Ascending aorta (tissue), 2 donors: ENCODE measurements around the gene PREB. TPM values are rescaled to one million over a fixed set of nuclear protein-coding genes. Genes with fewer than 3 reads are reported as not detected.
A peak's percentile ranks its signal among the peaks of the same experiment; 100 is the strongest.

Source experiments
- DNase-seq, 2 donors: peaks; one replicate each; pipeline ENCODE4 v3.0.0-alpha.2; 2019; ENCODE audit warnings: low spot score in 2 of 2
- H3K27ac ChIP-seq, 2 donors: fragments of 200-600 bp; sonication (generic); one replicate each; pipeline ENCODE4 v1.5.1; 2016 to 2017; ENCODE audit warnings: mild to moderate bottlenecking in 1 of 2
- H3K27me3 ChIP-seq: fragments of 200-600 bp; sonication (generic); one replicate; pipeline ENCODE4 v1.5.1; 2017
- H3K36me3 ChIP-seq, 2 donors: fragments of 200-600 bp; sonication (generic); one replicate each; pipeline ENCODE4 v1.5.1; 2016
- H3K4me1 ChIP-seq, 2 donors: fragments of 200-600 bp; sonication (generic); one replicate each; pipeline ENCODE4 v1.5.1; 2016 to 2017; ENCODE audit warnings: mild to moderate bottlenecking in 1 of 2
- H3K4me3 ChIP-seq, 2 donors: fragments of 200-600 bp; sonication (generic); one replicate each; pipeline ENCODE4 v1.5.1; 2016 to 2017; ENCODE audit warnings: mild to moderate bottlenecking in 1 of 2
- H3K9me3 ChIP-seq, 2 donors: fragments of 200-600 bp; sonication (generic); one replicate each; pipeline ENCODE4 v1.5.1; 2016
- intact Hi-C: fragments of 100-400 bp; cut with DNase I; formaldehyde crosslinking; loops from one replicate; pipeline ENCODE4 v1.15.1; 2023
- total RNA-seq: library from RNA; depleted of rRNA; stranded (reverse); fragments of >200 nt; gene quantifications from one replicate; pipeline ENCODE4 v1.1.0, GENCODE V29; 2016
- TF ChIP-seq, protein P1 (sequence below), 3 experiments: fragments of 200-600 bp in 2 of 3; fragments of 450-650 bp in 1 of 3; sonication (generic) in 2 of 3; IDR thresholded peaks; one replicate each; pipeline ENCODE4 v1.5.1; 2016 to 2019; ENCODE audit warnings: antibody characterized with exemption in 3 of 3, mild to moderate bottlenecking in 1 of 3, moderate library complexity in 1 of 3

PREB gene
- total RNA-seq, 1 donor from 2014 or later = 116 TPM

DNA sequence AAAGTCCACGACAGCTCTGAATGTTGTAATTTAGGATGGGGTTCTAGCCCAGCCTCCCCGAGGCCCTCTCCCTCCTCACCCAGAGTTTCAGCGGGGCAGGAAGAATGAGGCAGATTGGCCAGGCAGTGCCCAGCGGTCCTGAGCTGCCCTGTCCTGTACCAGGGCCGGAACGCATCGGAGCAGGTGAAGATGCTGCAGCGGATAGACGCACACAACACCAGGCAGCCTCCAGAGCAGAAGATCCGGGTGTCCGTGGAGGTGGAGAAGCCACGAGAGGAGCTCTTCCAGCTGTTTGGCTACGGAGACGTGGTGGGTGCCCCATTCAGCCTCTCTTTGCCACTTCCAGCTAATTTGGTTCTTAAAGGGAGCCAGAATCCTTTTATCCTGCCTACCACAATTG is 37.1 kb downstream of the PREB start:
- H3K4me1 ChIP-seq = peaks cover 4 to 10% of the 10 kb centered on the region in 2 donors
- H3K4me3 ChIP-seq = no peak overlapping the region
- no peak for DNase-seq
- H3K27me3 ChIP-seq = no peaks in the 10 kb centered on the region
- no peak overlapping the region for H3K27ac ChIP-seq
- peaks cover 0 to 4% of the 10 kb centered on the region in 2 donors for H3K36me3 ChIP-seq
- TF ChIP-seq, protein P1, sequence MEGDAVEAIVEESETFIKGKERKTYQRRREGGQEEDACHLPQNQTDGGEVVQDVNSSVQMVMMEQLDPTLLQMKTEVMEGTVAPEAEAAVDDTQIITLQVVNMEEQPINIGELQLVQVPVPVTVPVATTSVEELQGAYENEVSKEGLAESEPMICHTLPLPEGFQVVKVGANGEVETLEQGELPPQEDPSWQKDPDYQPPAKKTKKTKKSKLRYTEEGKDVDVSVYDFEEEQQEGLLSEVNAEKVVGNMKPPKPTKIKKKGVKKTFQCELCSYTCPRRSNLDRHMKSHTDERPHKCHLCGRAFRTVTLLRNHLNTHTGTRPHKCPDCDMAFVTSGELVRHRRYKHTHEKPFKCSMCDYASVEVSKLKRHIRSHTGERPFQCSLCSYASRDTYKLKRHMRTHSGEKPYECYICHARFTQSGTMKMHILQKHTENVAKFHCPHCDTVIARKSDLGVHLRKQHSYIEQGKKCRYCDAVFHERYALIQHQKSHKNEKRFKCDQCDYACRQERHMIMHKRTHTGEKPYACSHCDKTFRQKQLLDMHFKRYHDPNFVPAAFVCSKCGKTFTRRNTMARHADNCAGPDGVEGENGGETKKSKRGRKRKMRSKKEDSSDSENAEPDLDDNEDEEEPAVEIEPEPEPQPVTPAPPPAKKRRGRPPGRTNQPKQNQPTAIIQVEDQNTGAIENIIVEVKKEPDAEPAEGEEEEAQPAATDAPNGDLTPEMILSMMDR (IDR thresholded peaks at IDR 0.05) = no peak
- no peaks in the 10 kb centered on the region for H3K9me3 ChIP-seq
- intact Hi-C loops = no loop called here

DNA sequence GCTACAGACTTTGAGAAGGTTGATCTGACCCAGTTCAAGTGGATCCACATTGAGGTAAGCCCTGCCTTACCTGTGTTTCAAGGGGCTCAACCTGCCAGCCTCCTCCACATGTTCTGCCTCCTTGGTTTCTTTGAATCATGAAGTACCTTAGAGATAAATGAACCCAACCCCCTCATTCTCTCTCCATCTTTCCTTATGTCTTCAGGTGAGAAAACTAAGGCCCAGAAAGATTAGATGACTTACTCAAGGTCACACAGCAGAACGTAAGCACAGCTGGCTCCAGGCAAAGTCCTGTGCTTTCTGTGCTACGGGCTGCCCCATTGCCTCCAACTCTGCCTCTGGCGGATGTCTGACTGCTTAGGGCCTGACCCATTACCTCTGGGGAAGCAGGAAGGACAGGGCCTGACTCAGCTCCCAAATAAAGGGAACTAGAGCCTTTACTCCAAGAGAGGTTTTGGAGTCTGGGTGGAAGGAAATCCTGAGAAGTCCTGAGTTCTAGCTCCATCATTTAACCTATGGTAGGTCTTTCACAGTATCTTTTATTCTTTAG is 37.6 kb downstream of the PREB start:
- no peak overlapping the region for H3K27ac ChIP-seq
- H3K27me3 ChIP-seq = no peaks in the 10 kb centered on the region
- H3K9me3 ChIP-seq = no peaks in the 10 kb centered on the region
- peaks cover 4 to 10% of the 10 kb centered on the region in 2 donors for H3K4me1 ChIP-seq
- DNase-seq = no peak
- no peak overlapping the region for H3K4me3 ChIP-seq
- peaks cover 0 to 4% of the 10 kb centered on the region in 2 donors for H3K36me3 ChIP-seq
- intact Hi-C loops = no loop called here
- TF ChIP-seq, protein P1 (IDR thresholded peaks at IDR 0.05) = no peak

DNA sequence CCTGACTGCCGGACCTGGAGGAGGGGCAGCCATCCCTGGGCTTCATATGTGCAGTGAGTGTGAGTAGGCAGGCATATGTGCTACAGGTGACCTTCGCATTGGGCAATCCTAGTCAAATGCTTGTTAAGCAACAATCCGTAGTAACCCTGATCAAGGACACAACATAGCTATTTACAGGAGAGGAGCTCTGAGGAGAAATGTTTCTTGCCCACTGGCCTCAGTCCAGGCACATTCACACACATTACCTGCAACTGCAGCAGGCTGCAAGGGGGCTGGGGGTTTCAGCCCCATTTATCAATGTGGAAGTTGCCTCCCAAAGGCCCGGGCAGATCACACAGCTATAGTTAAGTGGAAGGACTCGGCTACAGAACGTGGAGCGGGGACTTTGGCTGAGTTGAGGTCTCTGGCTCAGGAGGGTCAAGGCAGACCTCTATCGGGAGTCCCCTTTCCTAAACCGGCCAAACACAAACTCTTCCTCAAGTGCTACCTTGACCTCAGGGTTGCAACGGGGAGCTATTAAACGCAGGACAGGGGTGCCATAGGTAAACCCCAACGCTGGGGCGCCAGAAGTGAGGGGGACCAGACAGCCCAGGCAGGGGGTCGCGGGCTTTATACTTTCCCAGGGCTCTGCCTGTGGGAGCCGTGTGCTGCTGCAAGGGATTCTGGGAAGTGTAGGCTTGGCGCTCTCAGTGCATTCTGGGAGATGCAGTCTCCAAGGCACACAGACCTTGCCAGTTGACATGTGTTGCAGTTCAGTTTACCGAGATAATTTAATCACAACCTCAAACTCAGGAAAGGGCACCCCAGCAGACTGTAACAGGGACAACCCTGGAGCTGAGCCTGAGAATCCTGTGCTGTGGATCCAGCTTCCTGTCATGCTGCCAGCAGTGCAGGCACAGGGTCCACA is 38.4 kb downstream of the PREB start:
- Histone ChIP-seq H3K27ac (no peak overlapping the region), H3K9me3 (no peaks in the 10 kb centered on the region), H3K4me3 (peak overlapping the region; percentile 47 to 54), H3K36me3 (peaks cover 0 to 4% of the 10 kb centered on the region in 2 donors), H3K4me1 (peaks cover 4 to 10% of the 10 kb centered on the region in 2 donors), H3K27me3 (no peaks in the 10 kb centered on the region)
- DNase-seq = no peak
- TF ChIP-seq, protein P1 (IDR thresholded peaks at IDR 0.05) = no peak
- intact Hi-C loops = no loop called here

DNA sequence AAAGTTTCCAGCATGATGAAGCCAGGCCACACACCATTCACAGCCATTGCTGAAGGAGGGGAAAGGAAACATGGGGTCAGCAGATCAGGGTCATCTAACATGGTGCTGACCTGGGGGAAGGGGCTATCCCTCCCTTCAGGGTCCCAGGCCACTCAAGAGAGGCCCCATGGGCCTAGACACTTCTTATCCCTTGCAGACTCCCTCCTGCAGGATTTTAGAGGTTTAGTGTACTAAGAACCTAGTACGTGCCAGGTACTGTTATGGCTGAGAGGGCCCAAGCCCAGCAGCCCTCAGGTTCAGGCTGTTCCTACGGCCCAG is 39.0 kb downstream of the PREB start:
- TF ChIP-seq, protein P1 (IDR thresholded peaks at IDR 0.05) = no peak
- H3K27ac ChIP-seq = no peak overlapping the region
- intact Hi-C loops = no loop called here

DNA sequence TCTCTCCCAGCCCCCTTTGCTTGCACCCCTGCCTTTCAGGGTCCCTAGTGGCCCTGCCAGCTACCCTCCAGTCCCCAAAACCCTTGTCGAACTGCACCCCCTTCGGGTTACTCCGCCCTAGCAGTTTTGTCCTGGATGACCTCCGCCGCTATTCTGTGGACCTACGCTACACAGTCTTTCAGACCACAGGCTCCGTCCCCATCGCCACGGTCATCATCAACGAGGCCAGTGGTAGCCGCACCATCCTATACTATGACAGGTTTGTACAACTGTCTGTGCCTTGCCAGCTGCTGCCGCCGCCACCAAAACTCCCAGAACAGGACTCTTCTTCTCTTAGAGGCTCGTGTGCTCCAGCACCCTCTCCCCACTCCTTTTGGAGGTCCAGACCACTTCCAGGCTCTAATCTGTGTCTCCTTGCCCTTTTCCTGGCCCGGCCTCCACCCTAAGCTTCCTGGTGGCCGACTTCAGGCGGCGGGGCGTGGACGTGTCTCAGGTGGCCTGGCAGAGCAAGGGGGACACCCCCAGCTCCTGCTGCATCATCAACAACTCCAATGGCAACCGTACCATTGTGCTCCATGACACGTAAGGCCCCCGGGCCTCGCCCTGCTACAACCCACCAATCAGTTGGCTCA is 40.0 kb downstream of the PREB start:
- Histone ChIP-seq H3K9me3 (no peaks in the 10 kb centered on the region), H3K4me3 (no peak overlapping the region), H3K36me3 (peaks cover 0 to 2% of the 10 kb centered on the region in 2 donors), H3K4me1 (peaks cover 4 to 10% of the 10 kb centered on the region in 2 donors), H3K27me3 (no peaks in the 10 kb centered on the region), H3K27ac (no peak overlapping the region)
- TF ChIP-seq, protein P1 (IDR thresholded peaks at IDR 0.05) = no peak
- intact Hi-C loops = no loop called here
- no peak for DNase-seq

More for the DNA sequence above, 39.0 kb downstream of the PREB start:
- no peak for DNase-seq
- peaks cover 4 to 10% of the 10 kb centered on the region in 2 donors for H3K4me1 ChIP-seq
- no peaks in the 10 kb centered on the region for H3K9me3 ChIP-seq
- H3K27me3 ChIP-seq = no peaks in the 10 kb centered on the region
- no peak overlapping the region for H3K4me3 ChIP-seq
- peaks cover 0 to 4% of the 10 kb centered on the region in 2 donors for H3K36me3 ChIP-seq
